Natural killer cell (primary cell): ENCODE results near the gene CLASP1. TPM values are rescaled to one million over a fixed set of nuclear protein-coding genes. Genes with fewer than 3 reads are reported as not detected.
A peak's percentile ranks its signal among the peaks of the same experiment; 100 is the strongest.

ENCODE experiments used
- ATAC-seq, 3 donors: fragments of 150-1000 bp in 2 of 3; fragments of 200-7000 bp in 1 of 3; cut with Tn5 transposase; 1 replicate in 1 of 3; 2 replicates in 2 of 3; pipeline ENCODE4 v1.10.0; 2021; ENCODE audit warnings: mild to moderate bottlenecking in 2 of 3, moderate library complexity in 2 of 3
- DNase-seq, 2 donors: peaks; one replicate each; pipeline versions ENCODE4 v3.0.0 to v3.0.0-alpha.2; 2013 to 2021; ENCODE audit warnings: mixed read lengths in 1 of 2
- H3K27ac ChIP-seq: one replicate; pipeline ENCODE4 v1.5.1; 2013; ENCODE audit warnings: mild to moderate bottlenecking, low read length
- H3K27me3 ChIP-seq: one replicate; pipeline ENCODE4 v1.6.1; 2013; ENCODE audit warnings: low read length; ENCODE audit not compliant: control insufficient read depth, insufficient read depth
- H3K36me3 ChIP-seq: one replicate; pipeline ENCODE4 v1.6.1; 2013; ENCODE audit warnings: low read length; ENCODE audit not compliant: control insufficient read depth, insufficient read depth
- H3K4me1 ChIP-seq: one replicate; pipeline ENCODE4 v1.6.1; 2013; ENCODE audit warnings: low read length; ENCODE audit not compliant: control insufficient read depth, insufficient read depth
- H3K4me3 ChIP-seq: one replicate; pipeline ENCODE4 v1.5.1; 2013; ENCODE audit warnings: low read length
- H3K9me3 ChIP-seq: one replicate; pipeline ENCODE4 v1.6.1; 2013; ENCODE audit warnings: low read length; ENCODE audit not compliant: control insufficient read depth, insufficient read depth
- H3K27ac Mint-ChIP-seq, 2 donors: one replicate each; pipeline ENCODE4 v1.8.0; 2022; ENCODE audit warnings: mild to moderate bottlenecking in 2 of 2, mixed read lengths in 2 of 2, moderate library complexity in 1 of 2
- H3K27me3 Mint-ChIP-seq, 2 donors: one replicate each; pipeline ENCODE4 v1.8.0; 2022; ENCODE audit warnings: low read depth in 2 of 2, mixed read lengths in 2 of 2
- H3K36me3 Mint-ChIP-seq: one replicate; pipeline ENCODE4 v1.8.0; 2022; ENCODE audit warnings: mixed read lengths
- H3K4me1 Mint-ChIP-seq, 2 donors: one replicate each; pipeline ENCODE4 v1.8.0; 2022; ENCODE audit warnings: mixed read lengths in 2 of 2
- H3K4me3 Mint-ChIP-seq: one replicate; pipeline ENCODE4 v1.8.0; 2022; ENCODE audit warnings: mild to moderate bottlenecking, moderate library complexity, mixed read lengths
- H3K9me3 Mint-ChIP-seq, 2 donors: one replicate each; pipeline ENCODE4 v1.8.0; 2022; ENCODE audit warnings: mixed read lengths in 2 of 2
- WGBS: methylation state at CpG from one replicate; pipeline ENCODE4 v1.1.7; 2013; ENCODE audit warnings: missing lambda C conversion rate; ENCODE audit not compliant: insufficient coverage; 5-methylcytosine and 5-hydroxymethylcytosine counted together
- intact Hi-C: fragments of 100-400 bp; cut with micrococcal nuclease; formaldehyde crosslinking; loops from one replicate; pipeline ENCODE4 v1.14.2; 2022
- total RNA-seq, 4 donors: library from RNA; stranded (reverse); fragments of 120-200 nt in 1 of 4; gene quantifications; one replicate each; pipeline versions ENCODE4 v1.2.3 to v1.2.4, GENCODE V29; 2013 to 2022
- TF ChIP-seq, protein P1 (sequence below): fragments of 200-600 bp; IDR thresholded peaks from one replicate; pipeline ENCODE4 v1.8.0; 2022; ENCODE audit warnings: antibody characterized with exemption

Gene CLASP1
- total RNA-seq, 3 donors from 2014 or later (not counting 1 experiment from before 2014, with no cell fraction given): 125 to 142 (median 127) TPM

DNA sequence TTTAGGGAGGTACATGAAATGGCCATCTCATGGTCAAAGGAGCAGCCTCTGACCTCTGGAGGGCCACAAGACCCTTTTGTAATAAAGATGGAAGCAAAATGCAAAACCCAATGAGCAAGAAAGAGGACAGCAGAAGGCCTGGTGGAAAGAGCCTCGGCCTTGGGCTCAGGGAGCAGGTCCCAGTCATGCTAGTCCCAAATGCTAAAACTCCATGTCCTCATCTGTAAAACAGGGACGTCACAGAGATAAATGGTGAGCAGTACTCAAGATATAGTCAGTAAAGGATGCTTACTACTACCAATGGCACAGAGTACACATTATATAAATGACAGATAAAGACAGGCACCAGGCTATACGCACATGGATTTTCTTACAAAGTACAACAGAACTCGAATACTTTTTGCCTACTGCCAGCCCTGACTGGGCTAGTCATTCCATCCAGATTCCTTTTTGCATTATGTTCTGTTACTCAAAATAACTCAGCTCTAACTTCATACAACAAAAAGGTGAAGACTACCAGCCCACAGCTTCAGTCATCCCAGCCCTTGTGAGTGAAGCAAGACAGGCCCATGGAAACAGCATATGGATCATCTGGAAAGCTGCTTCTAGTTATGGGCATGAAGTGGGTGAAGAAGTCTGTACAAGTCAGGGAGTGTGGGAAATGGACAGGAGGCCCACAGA is 299.4 kb downstream of the CLASP1 start:
- ATAC-seq (no peak), DNase-seq (no peak)
- 100% methylated on average over 4 of the region's 4 CpGs for WGBS
- Mint-ChIP-seq H3K4me3 (no peak overlapping the region), H3K27ac (peak overlapping the region; percentile 19 to 31), H3K4me1 (no peaks in the 10 kb centered on the region), H3K9me3 (no peaks in the 10 kb centered on the region), H3K27me3 (no peaks in the 10 kb centered on the region), H3K36me3 (peaks cover 6% of the 10 kb centered on the region)
- H3K27me3 ChIP-seq: no peaks in the 10 kb centered on the region
- peaks cover 88% of the 10 kb centered on the region for H3K36me3 ChIP-seq
- intact Hi-C loops: no loop called here
- H3K4me3 ChIP-seq: no peak overlapping the region
- no peaks in the 10 kb centered on the region for H3K9me3 ChIP-seq
- TF ChIP-seq, protein P1, sequence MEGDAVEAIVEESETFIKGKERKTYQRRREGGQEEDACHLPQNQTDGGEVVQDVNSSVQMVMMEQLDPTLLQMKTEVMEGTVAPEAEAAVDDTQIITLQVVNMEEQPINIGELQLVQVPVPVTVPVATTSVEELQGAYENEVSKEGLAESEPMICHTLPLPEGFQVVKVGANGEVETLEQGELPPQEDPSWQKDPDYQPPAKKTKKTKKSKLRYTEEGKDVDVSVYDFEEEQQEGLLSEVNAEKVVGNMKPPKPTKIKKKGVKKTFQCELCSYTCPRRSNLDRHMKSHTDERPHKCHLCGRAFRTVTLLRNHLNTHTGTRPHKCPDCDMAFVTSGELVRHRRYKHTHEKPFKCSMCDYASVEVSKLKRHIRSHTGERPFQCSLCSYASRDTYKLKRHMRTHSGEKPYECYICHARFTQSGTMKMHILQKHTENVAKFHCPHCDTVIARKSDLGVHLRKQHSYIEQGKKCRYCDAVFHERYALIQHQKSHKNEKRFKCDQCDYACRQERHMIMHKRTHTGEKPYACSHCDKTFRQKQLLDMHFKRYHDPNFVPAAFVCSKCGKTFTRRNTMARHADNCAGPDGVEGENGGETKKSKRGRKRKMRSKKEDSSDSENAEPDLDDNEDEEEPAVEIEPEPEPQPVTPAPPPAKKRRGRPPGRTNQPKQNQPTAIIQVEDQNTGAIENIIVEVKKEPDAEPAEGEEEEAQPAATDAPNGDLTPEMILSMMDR: no peak
- H3K27ac ChIP-seq: no peak overlapping the region
- no peaks in the 10 kb centered on the region for H3K4me1 ChIP-seq

DNA sequence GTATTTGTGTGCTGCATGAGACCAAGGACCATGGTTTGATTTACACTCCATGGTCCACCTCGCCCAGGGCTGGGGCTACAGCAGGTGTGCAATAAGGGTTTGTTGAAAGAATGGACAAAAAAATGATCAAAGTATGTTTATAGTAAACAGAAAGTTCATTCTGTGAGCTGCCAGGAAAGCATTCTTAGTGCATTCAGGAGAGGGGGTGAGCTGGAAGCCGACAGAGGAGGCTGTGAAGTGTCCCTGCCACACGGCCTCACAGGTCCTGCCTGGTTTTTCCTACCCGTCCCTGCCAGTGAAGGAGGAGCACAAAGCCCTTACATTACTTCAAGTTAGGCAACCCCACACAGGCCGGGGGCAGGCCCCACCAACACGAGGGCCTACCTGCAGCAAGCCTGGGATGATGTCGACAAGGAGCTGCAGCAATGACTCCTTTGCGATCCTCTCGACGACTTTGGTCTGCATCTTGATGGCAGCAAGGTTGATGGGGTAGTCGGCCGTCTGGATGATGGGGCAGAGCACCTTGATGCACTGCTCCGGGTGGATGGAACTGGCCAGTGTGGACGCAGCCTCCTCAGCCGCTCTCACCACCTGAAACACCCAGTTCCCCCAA is 301.0 kb downstream of the CLASP1 start:
- Mint-ChIP-seq H3K9me3 (no peaks in the 10 kb centered on the region), H3K27ac (no peak overlapping the region), H3K4me3 (no peak overlapping the region), H3K27me3 (no peaks in the 10 kb centered on the region), H3K36me3 (peaks cover 10% of the 10 kb centered on the region), H3K4me1 (no peaks in the 10 kb centered on the region)
- H3K27me3 ChIP-seq: no peaks in the 10 kb centered on the region
- intact Hi-C loops: no loop called here
- H3K4me1 ChIP-seq: no peaks in the 10 kb centered on the region
- H3K36me3 ChIP-seq: peaks cover 78% of the 10 kb centered on the region
- TF ChIP-seq, protein P1: no peak
- no peak overlapping the region for H3K27ac ChIP-seq
- ATAC-seq (no peak), DNase-seq (no peak)
- no peak overlapping the region for H3K4me3 ChIP-seq
- no peaks in the 10 kb centered on the region for H3K9me3 ChIP-seq
- 98% methylated on average over 15 of the region's 15 CpGs for WGBS

DNA sequence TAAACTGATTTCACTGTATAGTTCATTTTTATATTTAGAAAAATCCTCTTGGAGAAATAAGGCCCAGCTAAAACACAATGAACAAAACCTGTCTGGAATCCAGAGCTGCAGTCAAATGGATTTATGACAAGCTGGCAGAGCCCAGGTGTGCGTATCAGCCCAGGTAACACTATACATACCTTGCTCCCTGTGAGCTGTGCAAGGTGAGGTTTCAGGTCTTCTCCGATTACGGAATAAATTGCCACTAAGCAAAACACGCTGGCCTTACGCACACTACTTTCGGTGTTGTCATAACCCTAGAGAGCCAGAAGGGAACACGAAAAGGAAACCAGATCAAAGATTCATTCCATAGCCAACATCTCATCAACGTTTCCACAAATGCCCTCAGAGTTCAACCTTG is 302.4 kb downstream of the CLASP1 start:
- intact Hi-C loops: no loop called here
- Mint-ChIP-seq H3K9me3 (no peaks in the 10 kb centered on the region), H3K4me1 (no peaks in the 10 kb centered on the region), H3K27me3 (no peaks in the 10 kb centered on the region), H3K27ac (no peak overlapping the region), H3K4me3 (no peak overlapping the region), H3K36me3 (peaks cover 13% of the 10 kb centered on the region)
- Histone ChIP-seq H3K4me1 (no peaks in the 10 kb centered on the region), H3K27ac (no peak overlapping the region), H3K36me3 (peaks cover 69% of the 10 kb centered on the region), H3K4me3 (no peak overlapping the region), H3K27me3 (no peaks in the 10 kb centered on the region), H3K9me3 (no peaks in the 10 kb centered on the region)
- ATAC-seq (no peak), DNase-seq (no peak)
- TF ChIP-seq, protein P1: no peak
- 97% methylated on average over 8 of the region's 8 CpGs for WGBS

DNA sequence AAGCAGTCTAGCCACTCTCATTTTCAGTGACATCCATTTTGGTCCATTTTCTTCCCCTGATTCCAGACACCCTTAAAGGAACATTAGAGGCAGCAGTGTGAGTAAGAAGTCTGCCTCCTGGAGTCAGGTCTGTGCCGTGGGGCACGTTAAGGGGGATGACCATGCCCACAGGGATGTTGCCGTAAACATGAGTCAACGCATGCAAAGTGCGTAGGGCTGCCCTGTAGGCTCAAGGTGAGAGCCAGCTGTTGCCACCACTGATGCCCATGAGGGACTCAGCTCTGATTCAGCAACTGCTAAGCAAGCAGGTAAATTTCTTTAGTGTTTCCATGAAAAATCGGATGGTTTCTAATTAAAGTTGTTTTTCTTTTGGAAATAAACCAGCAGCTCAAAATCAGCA is 302.9 kb downstream of the CLASP1 start:
- peaks cover 13% of the 10 kb centered on the region for H3K36me3 Mint-ChIP-seq
- no peaks in the 10 kb centered on the region for H3K27me3 Mint-ChIP-seq
- DNase-seq (no peak), ATAC-seq (no peak)
- no peaks in the 10 kb centered on the region for H3K9me3 Mint-ChIP-seq
- H3K27me3 ChIP-seq: no peaks in the 10 kb centered on the region
- TF ChIP-seq, protein P1: no peak
- WGBS: 96% methylated on average over 6 of the region's 6 CpGs
- intact Hi-C loops: no loop called here
- no peaks in the 10 kb centered on the region for H3K9me3 ChIP-seq
- no peaks in the 10 kb centered on the region for H3K4me1 Mint-ChIP-seq
- no peak overlapping the region for H3K27ac Mint-ChIP-seq
- no peak overlapping the region for H3K4me3 Mint-ChIP-seq
- H3K36me3 ChIP-seq: peaks cover 66% of the 10 kb centered on the region
- no peak overlapping the region for H3K4me3 ChIP-seq
- no peaks in the 10 kb centered on the region for H3K4me1 ChIP-seq
- H3K27ac ChIP-seq: no peak overlapping the region
